ENCODE data around the gene RBM48. TPM values are rescaled to one million over a fixed set of nuclear protein-coding genes. Genes with fewer than 3 reads are reported as not detected.
"Not testable (repeated sequence)": the region's sequence is repeated elsewhere in the genome, so short reads cannot be mapped to it uniquely, and the experiment has no call there.

The RBM48 gene
- total RNA-seq, 1 donor from 2014 or later = 22.8 TPM

DNA sequence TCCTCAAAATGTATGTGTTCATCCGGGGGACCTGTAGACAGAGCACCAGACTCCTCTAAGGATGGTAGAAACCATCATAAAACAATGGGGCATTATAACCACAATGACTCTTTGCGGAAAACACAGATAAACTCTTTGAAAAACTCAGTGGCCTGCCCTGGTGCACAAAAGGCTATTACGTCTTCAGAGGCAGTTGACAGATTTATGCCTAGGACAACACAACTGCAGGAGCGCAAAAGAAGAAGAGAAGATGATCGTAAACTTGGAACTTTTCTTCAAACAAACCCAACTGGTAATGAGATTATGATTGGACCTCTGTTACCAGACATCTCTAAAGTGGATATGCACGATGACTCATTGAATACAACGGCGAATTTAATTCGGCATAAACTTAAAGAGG, 6.0 kb downstream of the RBM48 start:
- peaks cover 10% of the 10 kb centered on the region for H3K36me3 Mint-ChIP-seq
- Histone ChIP-seq H3F3A (ENCODE audit: low read depth) (peaks cover under 1% of the 10 kb centered on the region), H3K36me3 (peaks cover 14% of the 10 kb centered on the region), H3K79me2 (ENCODE audit: low read depth) (peaks cover 6% of the 10 kb centered on the region), H2AFZ (replicated peaks) (no peak overlapping the region), H3K4me3 (no peak overlapping the region), H3K4me1 (peaks cover under 1% of the 10 kb centered on the region), H3K27me3 (no peaks in the 10 kb centered on the region), H3K27ac (no peak overlapping the region), H3K4me2 (no peak overlapping the region), H3K9me3 (ENCODE audit: low read depth) (no peaks in the 10 kb centered on the region), H4K20me1 (ENCODE audit: low read depth) (no peaks in the 10 kb centered on the region), H3K9ac (no peak overlapping the region)
- H3K4me1 Mint-ChIP-seq = peaks cover 2% of the 10 kb centered on the region
- H3K27ac Mint-ChIP-seq = no peak overlapping the region
- no peak overlapping the region for H3K4me3 Mint-ChIP-seq
- H3K27me3 Mint-ChIP-seq (ENCODE audit: insufficient read depth, low read depth) = no peaks in the 10 kb centered on the region
- no peaks in the 10 kb centered on the region for H3K9me3 Mint-ChIP-seq
- TF ChIP-seq, protein P1, sequence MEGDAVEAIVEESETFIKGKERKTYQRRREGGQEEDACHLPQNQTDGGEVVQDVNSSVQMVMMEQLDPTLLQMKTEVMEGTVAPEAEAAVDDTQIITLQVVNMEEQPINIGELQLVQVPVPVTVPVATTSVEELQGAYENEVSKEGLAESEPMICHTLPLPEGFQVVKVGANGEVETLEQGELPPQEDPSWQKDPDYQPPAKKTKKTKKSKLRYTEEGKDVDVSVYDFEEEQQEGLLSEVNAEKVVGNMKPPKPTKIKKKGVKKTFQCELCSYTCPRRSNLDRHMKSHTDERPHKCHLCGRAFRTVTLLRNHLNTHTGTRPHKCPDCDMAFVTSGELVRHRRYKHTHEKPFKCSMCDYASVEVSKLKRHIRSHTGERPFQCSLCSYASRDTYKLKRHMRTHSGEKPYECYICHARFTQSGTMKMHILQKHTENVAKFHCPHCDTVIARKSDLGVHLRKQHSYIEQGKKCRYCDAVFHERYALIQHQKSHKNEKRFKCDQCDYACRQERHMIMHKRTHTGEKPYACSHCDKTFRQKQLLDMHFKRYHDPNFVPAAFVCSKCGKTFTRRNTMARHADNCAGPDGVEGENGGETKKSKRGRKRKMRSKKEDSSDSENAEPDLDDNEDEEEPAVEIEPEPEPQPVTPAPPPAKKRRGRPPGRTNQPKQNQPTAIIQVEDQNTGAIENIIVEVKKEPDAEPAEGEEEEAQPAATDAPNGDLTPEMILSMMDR (IDR thresholded peaks at IDR 0.05) = no peak
- TF ChIP-seq EZH2phosphoT487 (IDR thresholded peaks at IDR 0.05) (no peak), EZH2 (IDR thresholded peaks at IDR 0.05) (no peak)
- no peak for DNase-seq (ENCODE audit: low spot score)

DNA sequence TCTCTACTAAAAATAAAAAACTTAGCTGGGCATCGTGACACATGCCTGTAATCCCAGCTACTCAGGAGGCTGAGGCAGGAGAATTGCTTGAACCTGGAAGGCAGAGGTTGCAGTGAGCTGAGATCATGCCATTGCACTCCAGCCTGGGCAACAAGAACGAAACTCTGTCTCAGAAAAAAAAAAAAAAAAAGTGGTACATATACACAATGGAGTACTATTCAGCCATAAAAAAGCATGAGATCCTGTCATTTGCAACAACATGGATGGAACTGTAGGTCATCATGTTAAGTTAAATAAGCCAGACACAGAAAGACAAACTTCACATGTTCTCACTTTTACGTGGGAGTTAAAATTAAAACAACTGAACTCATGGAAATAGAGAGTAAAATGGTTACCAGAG, 14.9 kb downstream of the RBM48 start:
- not testable (repeated sequence) for H3K36me3 ChIP-seq; H3K4me3 ChIP-seq; H3K27me3 Mint-ChIP-seq (ENCODE audit: insufficient read depth, low read depth); H3K4me3 Mint-ChIP-seq; DNase-seq (ENCODE audit: low spot score); H3K4me1 ChIP-seq; H3K9ac ChIP-seq; H4K20me1 ChIP-seq (ENCODE audit: low read depth); H2AFZ ChIP-seq (replicated peaks); H3K27me3 ChIP-seq; H3K27ac ChIP-seq; H3K4me1 Mint-ChIP-seq; H3K79me2 ChIP-seq (ENCODE audit: low read depth); H3K4me2 ChIP-seq; H3K36me3 Mint-ChIP-seq; H3K9me3 Mint-ChIP-seq; H3K9me3 ChIP-seq (ENCODE audit: low read depth); H3F3A ChIP-seq (ENCODE audit: low read depth); H3K27ac Mint-ChIP-seq

DNA sequence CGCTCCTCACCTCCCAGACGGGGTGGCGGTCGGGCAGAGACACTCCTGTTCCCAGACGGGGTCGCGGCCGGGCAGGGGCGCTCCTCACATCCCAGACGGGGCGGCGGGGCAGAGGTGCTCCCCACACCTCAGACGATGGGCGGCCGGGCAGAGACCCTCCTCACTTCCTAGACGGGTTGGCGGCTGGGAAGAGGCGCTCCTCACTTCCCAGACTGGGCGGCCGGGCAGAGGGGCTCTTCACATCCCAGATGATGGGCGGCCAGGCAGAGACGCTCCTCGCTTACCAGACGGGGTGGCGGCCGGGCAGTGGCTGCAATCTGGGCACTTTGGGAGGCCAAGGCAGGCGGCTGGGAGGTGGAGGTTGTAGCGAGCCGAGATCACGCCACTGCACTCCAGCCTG, 16.5 kb downstream of the RBM48 start:
- H3K36me3 Mint-ChIP-seq; H3K4me3 Mint-ChIP-seq; H3K4me3 ChIP-seq; H3F3A ChIP-seq (ENCODE audit: low read depth); H3K27ac ChIP-seq; H3K9me3 ChIP-seq (ENCODE audit: low read depth); H3K79me2 ChIP-seq (ENCODE audit: low read depth); H3K27me3 Mint-ChIP-seq (ENCODE audit: insufficient read depth, low read depth); H3K9me3 Mint-ChIP-seq; H2AFZ ChIP-seq (replicated peaks); H3K36me3 ChIP-seq; DNase-seq (ENCODE audit: low spot score); H4K20me1 ChIP-seq (ENCODE audit: low read depth); H3K27ac Mint-ChIP-seq; H3K4me1 ChIP-seq; H3K4me2 ChIP-seq; H3K27me3 ChIP-seq; H3K9ac ChIP-seq; H3K4me1 Mint-ChIP-seq: not testable (repeated sequence)

DNA sequence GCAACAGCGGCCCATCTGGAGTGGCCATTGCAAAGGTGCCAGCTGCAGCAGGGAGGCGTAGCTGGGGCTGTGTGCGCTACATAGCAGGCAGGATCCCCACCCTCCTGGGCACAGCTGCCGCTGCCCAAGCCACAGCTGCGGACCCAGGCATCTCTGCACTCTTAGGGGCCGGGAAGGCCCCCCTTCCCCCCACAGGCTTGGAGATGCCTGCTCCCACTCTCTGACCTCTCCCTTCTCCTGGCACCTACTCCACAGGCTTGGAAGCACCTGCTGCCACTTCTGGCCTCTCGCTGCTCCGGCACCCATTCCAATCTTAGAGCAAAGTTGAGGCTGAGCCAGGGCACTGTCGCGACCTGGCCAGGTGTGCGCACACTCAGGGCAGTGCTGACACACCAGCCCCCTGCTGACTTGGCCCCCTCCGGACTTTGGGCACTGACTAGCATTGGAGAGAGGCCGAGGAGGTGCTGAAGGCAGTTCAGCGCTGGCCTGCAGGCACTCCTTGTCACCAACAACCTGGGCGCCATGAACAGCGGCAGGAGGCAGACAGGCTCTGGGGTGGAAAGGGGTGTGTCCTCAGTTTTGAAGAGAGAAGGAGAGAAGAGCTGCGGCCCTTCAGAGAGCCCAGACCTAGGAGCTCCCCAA, 18.4 kb downstream of the RBM48 start:
- Histone ChIP-seq H3K4me1 (no peaks in the 10 kb centered on the region), H3K9me3 (ENCODE audit: low read depth) (no peaks in the 10 kb centered on the region), H3K27ac (no peak overlapping the region), H2AFZ (replicated peaks) (no peak overlapping the region), H3K79me2 (ENCODE audit: low read depth) (no peaks in the 10 kb centered on the region), H3K36me3 (no peaks in the 10 kb centered on the region), H3K27me3 (no peaks in the 10 kb centered on the region), H4K20me1 (ENCODE audit: low read depth) (no peaks in the 10 kb centered on the region), H3K4me2 (no peak overlapping the region), H3F3A (ENCODE audit: low read depth) (no peaks in the 10 kb centered on the region), H3K4me3 (no peak overlapping the region), H3K9ac (no peak overlapping the region)
- Mint-ChIP-seq H3K27me3 (ENCODE audit: insufficient read depth, low read depth) (no peaks in the 10 kb centered on the region), H3K9me3 (peaks cover 5% of the 10 kb centered on the region), H3K4me1 (no peaks in the 10 kb centered on the region), H3K4me3 (no peak overlapping the region), H3K36me3 (no peaks in the 10 kb centered on the region), H3K27ac (no peak overlapping the region)
- no peak for DNase-seq (ENCODE audit: low spot score)
- TF ChIP-seq EZH2phosphoT487 (IDR thresholded peaks at IDR 0.05) (no peak), EZH2 (IDR thresholded peaks at IDR 0.05) (no peak)
- TF ChIP-seq, protein P1 (IDR thresholded peaks at IDR 0.05) = no peak

Data from neural progenitor cell (in vitro differentiated cells).